HG03103 (cell line): ENCODE measurements around the gene PDCD7.
"Not testable (repeated sequence)": the region's sequence is repeated elsewhere in the genome, so short reads cannot be mapped to it uniquely, and the experiment has no call there.

ENCODE experiments used
- ATAC-seq: cut with Tn5 transposase; IDR thresholded peaks from one replicate; pipeline ENCODE4 v1.9.1; 2021; ENCODE audit warnings: low read depth; ENCODE audit not compliant: unreplicated experiment

Gene PDCD7

DNA sequence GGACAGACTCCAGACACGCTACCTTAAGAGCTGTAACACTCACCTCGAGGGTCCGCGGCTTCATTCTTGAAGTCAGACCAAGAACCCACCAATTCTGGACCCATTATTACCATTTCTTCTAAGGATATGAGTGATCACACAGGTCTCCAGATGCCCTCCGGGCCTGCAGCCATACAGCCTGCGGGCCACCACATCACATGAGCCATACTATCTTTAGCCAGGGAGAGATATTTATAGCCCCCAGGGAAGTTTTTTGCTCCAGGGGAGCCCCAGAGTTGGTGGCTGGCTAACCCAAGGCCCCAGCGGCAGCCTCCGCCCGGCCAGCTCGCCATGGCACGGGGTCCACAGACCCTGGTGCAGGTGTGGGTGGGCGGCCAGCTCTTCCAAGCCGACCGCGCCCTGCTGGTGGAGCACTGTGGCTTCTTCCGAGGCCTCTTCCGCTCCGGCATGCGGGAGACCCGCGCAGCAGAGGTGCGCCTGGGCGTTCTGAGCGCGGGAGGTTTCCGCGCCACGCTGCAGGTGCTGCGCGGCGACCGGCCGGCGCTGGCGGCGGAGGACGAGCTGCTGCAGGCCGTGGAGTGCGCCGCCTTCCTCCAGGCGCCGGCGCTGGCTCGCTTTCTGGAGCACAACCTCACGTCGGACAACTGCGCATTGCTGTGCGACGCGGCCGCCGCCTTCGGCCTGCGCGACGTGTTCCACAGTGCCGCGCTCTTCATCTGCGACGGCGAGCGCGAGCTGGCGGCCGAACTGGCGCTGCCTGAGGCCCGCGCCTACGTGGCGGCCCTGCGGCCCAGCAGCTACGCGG, 56.9 kb downstream of the PDCD7 start, which contains the start of gene KBTBD13:
TSS of gene KBTBD13 (plus strand) at position 261 of the 805 bp plus-strand sequence. CDS start at position 331, 70 bp downstream.
- ATAC-seq = no peak

DNA sequence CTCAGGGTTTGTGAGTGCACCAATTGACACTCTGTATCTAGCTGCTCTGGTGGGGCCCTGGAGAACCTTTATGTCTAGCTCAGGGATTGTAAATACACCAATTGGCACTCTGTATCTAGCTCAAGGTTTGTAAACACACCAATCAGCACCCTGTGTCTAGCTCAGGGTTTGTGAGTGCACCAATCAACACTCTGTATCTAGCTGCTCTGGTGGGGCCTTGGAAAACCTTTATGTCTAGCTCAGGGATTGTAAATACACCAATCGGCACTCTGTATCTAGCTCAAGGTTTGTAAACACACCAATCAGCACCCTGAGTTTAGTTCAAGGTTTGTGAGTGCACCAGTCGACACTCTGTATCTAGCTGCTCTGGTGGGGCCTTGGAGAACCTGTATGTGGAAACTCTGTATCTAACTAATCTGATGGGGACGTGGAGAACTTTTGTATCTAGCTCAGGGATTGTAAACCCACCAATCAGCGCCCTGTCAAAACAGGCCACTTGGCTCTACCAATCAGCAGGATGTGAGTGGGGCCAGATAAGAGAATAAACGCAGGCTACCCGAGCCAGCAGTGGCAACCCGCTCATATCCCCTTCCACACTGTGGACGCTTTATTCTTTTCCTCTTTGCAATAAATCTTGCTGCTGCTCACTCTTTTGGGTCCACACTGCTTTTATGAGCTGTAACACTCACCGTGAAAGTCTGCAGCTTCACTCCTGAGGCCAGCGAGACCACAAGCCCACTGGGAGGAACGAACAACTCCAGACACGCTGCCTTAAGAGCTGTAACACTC, 57.8 kb downstream of the PDCD7 start:
- not testable (repeated sequence) for ATAC-seq

- ATAC-seq = not testable (repeated sequence)
Measured at GRCh38 chr15:65074946-65075345, 58.7 kb downstream of the PDCD7 start.

- no peak for ATAC-seq
Measured at GRCh38 chr15:65072617-65073016, 61.0 kb downstream of the PDCD7 start.

DNA sequence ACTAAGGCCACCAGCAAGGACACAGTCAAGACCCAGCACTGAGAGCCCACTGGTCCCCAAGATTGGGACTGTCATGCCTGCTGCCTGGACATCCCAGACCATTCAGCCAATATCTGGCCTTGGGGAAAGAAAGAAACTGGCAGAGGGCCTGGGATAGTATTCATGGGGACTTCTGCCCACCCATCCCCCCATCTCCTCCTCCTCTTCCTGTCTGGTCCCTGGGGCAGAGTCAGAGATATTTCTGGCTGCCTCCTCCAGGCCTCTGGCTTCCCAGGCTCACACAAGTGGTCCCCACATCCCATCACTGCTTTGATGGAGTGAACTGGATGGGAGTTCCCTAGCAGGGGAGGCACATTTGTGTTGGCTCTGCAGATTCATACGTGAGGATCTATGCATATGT, 61.6 kb downstream of the PDCD7 start:
- ATAC-seq = no peak

DNA sequence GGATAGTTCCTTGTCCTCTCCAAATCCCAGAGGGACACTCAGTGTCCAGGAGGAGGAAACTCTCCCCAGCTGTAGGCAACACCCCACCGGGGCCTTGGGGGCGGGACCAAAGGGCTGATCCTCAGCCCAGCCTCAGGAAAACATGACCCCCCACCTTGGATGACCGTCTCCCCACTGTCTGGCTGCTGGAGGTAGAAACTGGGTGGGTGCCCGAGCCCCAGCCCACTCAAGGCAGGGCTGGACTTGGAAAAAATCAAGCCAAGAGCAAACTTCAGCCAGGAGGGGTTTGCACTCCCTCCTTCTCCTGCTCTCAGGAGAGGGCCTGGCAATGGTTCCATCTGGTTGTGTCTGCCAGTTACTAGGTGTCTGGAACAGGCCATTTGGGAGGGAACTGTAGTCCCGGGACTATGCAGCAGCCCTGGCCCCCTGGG, 62.2 kb downstream of the PDCD7 start:
- ATAC-seq = no peak

GRCh38 chr15:65069779-65070546, 63.6 kb downstream of the PDCD7 start:
- ATAC-seq = no peak

GRCh38 chr15:65069179-65069578, 64.4 kb downstream of the PDCD7 start:
- no peak for ATAC-seq

GRCh38 chr15:65068403-65068788, 65.2 kb downstream of the PDCD7 start:
- ATAC-seq = no peak

DNA sequence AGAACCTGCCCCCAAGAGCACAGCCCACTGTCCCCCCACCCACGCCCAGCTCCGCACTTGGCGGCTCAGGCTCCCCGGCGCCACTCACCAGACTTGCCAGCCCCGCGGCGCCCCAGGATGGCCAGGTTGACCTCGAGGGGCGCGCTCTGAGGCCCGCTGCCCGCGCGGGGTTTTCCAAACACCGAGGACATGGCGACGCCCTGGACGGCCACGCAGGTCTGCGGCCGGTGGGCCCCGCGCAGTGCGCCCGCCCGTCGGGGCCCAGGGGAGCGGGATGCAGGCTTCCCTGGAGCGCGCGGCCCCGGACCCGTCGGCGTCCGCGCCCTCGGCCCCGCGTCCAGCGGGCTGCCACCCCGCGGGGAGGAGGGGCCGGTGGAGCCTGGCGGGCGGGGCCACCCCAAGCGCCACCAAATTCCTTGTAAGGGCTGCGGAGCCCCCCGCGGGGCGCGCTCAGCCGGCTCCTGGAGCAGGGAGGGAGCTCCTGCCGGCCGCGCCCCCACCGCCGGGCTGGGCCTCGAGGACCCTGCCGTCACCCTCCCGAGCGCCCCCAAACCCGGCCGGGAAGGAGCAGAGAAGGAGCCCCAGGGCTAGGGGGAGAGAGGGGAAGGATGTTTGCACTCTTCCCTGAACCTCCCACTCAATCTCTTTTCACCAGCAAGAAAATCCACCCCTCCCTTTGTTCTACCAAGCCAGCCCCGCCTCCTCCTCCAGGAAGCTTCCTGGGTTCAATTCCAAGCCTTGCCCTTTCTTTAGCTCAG, 65.8 kb downstream of the PDCD7 start, which contains the start of gene RASL12:
TSS of gene RASL12 (minus strand) at position 347 of the 758 bp plus-strand sequence. CDS start at position 191, 156 bp downstream.
- ATAC-seq = no peak
